Measurements from ENCODE around the gene PCSK4.

GRCh38 chr19:1522061-1522460, 31.9 kb upstream of the PCSK4 start:
- TF ChIP-seq JUND (IDR thresholded peaks at IDR 0.05; ENCODE audit: borderline replicate concordance, low read depth, low read length) (no peak), JUND (tag; IDR thresholded peaks at IDR 0.05; ENCODE audit: borderline replicate concordance, low read depth, low read length) (no peak), HMG20B (CRISPR knock-in tag; IDR thresholded peaks at IDR 0.05) (no peak)
